Stimulated activated CD8-positive, alpha-beta memory T cell treated with anti-CD3 and anti-CD28 coated beads, Interleukin-15, amount 100 ng/mL, for 4 hours (primary cell): ENCODE measurements around the gene MN1.

Source experiments
- DNase-seq, 2 donors: peaks; one replicate each; pipeline ENCODE4 v3.0.0-alpha.2; 2020; ENCODE audit warnings: low read depth in 2 of 2

The MN1 gene

GRCh38 chr22:27800250-27801201 is 1.0 kb downstream of the MN1 start:
- DNase-seq, result no peak

GRCh38 chr22:27799827-27800249 is 1.7 kb downstream of the MN1 start:
- no peak for DNase-seq

DNA sequence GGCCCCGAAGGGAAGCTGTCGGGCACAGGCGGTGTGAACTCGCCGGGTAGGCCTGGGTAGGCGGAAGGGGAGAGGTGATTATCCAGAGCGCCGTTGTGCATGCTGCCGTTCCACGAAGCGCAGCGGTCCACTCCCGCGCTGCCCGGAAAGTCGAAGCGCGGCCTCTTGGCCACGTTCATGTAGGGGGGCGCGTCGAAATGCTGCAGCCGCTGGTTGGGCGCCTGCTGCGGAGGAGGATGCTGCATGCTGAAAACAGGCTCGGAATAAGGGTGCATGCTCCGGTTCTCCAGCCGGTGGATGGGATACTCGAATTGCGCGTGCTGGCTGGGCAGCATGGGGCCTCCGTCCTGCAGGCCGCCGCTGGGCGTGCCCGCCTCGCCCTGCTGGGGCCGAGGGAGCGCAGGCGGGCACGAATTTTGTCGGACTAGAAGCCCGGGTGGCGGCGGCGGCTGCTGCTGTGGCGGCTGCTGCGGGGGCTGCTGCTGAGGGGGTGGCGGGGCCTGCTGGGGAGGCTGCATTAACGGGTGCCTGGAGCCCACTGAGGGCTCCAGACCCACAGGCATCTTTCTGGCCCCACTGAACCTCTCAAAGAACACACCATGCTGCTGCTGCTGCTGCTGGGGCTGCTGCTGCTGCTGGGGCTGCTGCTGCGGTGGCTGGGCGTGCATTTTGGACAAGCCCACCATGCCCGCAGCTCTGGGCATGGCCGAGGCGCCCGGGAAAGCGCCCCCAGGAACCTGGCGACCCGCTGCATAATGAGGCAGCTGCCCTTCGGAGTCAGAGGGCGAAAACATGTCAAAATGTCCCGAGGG is 2.3 kb downstream of the MN1 start:
- DNase-seq, result no peak

DNA sequence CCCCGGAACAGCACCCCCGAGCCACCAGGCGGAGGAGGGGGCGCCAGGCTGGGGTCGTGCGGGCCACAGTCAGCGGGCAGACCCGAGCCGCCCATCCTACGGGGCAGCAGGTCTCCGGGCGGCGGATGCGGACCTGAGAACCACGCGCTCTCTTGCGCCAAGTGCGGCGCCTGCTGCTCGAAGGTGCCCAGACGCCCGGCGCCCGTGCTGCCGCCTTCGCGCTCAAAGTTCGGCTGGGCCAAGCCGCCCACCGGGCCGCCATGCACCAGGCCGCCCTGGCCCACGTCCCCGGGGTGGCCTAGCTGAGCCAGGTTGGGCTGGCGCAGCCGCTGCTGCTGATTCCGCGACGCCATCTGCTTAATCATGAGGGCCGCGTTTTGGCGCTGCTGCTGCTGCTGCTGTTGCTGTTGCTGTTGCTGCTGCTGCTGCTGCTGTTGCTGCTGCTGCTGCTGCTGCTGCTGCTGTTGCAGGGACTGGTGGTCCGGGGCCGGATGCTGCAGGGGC is 3.0 kb downstream of the MN1 start:
- DNase-seq, result no peak

DNA sequence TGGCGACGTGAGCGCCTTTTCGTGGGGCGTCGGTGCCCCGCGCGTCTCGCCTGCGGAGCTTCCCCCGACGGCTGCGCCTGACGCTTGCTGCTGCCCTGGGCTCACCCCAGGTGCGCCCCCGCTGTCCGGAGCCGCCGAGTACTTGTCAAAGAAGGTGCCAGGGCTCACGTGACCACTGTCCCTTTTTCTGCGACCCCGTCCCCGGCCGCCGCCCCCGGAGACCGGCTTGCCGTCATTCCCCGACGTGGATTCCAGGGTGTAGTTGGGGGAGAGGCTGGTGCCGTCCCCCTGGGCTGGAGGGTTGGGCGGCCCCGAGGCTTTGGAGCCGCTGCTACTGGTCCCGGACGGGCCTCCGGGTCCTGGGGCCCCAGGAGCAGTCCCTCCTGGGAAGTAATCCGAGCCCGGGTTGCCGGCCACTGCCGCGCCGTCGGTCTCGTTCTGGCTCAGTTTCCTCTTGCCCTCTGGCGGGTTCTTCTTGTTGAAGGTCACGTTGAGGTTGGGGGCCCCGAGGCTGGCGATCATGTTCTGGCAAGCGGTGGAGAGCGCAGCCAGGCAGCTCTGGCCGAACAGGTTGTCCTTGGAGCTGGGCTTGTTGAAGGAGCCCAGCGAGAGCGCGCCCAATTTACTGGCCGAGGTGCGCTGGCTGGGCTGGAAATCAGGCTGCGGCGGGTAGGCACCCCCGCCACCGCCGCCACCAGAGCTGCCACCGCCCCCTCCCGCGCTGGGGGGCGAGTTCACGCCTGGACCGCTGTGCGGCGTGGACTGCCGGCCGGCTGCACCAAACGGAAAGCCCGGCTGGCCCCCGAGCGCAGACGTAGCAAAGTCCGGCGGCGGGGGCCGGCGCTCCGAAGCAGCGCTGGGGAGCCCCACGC is 3.8 kb downstream of the MN1 start:
- no peak for DNase-seq

- no peak for DNase-seq
These were observed 4.6 kb downstream of the MN1 start for GRCh38 chr22:27796829-27797519.

- no peak for DNase-seq
These were observed 5.6 kb downstream of the MN1 start for GRCh38 chr22:27795696-27796517.

- DNase-seq, result no peak
These were observed 6.5 kb downstream of the MN1 start for GRCh38 chr22:27795053-27795452.

DNA sequence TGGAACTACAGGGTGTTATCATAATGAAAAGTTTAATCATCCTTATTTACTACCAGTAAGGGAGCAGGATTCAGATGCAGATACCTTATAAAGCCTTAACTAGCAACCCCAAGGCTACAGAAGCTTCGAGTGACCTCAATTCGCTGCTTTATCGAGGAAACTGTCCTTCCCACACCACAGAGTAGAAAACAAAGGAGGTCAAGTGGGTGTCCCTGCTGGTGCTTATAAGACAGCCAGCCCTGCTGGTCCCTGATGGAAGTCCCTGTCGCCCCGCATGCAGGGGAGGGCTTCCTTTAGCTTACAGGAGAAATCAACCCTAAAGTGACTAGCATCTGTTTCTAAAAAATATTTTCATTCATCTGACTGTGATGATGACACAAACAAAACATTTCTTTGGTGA is 7.3 kb downstream of the MN1 start:
- DNase-seq, result no peak

DNA sequence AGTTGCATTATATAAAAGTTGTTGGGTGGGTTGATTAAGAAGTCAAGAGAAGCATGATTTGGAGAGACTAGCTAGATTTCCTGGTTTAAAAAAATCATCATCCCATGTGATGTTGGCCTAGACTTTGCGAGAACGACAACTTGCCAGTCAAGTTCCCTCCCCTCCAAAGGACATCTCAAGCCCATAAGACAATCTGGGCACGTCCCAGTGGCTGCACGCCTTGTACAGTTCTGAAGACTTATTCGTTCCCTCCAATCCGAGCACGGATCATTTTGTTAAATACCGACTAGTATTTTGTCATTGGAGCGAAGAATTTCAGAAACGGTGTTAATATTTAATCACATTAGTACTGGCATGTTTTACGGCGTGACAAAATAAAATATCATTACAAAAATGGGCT is 8.0 kb downstream of the MN1 start:
- DNase-seq, result no peak

DNA sequence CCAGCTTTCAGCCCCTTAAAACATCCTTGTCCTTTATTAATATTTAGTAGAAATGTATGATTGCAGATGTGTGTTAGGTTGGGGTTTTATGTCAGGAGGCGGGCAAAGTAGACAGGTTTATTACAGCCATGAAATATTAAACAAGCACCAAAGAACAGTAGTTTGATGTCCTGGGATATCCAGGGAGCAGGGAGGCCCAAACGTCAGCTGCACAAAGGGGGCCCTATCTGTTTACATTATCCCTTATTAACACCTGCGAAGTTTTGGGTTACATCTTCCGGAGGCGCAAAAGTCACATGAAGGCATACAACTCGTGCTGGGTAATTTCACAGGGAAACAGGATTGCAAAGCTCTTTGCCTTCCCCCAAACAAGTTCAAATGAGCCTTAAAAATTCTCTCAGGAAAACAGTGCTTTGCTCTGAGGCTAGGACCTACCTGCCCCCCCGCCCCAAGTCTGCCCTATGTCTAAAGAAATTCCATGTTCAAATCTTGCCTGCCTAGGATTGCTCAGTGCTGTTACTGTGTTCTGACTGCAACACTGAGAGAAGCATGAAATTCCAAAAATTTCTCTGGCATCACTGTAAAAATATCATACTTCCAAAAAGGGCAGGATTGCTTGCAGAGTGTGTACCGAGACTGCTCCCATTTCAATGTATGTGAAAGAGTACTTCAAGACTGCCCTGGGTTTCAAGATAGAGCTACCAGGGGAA is 8.9 kb downstream of the MN1 start:
- no peak for DNase-seq

DNA sequence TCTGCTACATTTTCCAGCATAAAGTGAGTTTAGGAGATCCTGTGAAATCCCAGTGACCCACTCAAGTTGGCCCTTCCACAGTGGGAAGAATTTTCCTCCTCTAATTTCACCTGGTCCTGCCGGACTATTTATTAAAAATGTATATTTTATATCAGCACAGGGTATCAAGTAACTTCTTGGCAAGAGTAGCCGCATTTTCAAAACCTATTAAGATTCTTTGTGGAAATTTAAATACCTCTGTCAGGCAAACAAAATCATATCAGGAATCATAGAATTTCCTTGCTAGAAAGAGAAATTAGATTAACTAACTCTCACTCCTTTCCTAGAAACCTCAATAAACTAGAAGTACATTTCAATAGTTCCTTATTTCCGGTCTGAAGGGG is 9.7 kb downstream of the MN1 start:
- no peak for DNase-seq

GRCh38 chr22:27791159-27791858 is 10.2 kb downstream of the MN1 start:
- no peak for DNase-seq

DNA sequence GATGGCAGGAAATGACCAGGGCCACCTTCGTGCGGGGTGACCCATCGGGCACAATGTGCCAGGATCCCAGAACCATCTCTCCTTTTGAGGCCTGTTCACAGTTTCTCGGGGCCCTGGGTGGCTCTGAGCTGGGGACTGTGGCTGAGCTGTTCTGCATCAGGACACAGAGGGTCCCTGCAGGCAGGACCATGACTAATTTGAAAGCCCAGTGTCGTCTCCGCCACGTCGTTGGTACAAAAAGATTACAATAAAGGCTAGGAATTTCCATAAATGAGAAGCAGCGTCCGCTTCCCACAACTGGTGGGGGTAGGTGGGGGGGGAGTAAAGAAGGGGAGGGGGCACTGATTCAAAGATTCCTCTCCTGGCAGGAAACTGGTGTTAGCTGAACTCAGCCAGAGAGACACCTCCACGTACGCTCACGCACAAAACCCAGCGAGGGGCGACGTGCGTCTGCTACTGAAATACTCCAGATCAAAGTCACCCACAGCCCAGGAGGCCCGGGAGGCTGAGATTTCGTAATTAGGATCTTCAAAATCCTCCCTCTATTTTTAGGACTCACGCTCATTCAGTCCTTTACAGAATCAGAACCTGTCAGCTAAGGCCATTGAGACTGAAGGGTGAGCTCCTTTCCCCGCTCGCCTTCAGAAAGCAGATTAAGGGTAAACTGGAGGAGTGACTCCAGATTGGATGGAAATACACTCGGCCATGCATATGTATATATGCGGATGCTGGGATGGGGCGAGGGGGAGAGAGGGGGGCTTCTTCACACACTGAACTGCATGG is 11.0 kb downstream of the MN1 start:
- DNase-seq, result no peak

- no peak for DNase-seq
These were observed 12.9 kb downstream of the MN1 start for GRCh38 chr22:27788500-27789288.

- no peak for DNase-seq
These were observed 14.6 kb downstream of the MN1 start for GRCh38 chr22:27786965-27787364.

DNA sequence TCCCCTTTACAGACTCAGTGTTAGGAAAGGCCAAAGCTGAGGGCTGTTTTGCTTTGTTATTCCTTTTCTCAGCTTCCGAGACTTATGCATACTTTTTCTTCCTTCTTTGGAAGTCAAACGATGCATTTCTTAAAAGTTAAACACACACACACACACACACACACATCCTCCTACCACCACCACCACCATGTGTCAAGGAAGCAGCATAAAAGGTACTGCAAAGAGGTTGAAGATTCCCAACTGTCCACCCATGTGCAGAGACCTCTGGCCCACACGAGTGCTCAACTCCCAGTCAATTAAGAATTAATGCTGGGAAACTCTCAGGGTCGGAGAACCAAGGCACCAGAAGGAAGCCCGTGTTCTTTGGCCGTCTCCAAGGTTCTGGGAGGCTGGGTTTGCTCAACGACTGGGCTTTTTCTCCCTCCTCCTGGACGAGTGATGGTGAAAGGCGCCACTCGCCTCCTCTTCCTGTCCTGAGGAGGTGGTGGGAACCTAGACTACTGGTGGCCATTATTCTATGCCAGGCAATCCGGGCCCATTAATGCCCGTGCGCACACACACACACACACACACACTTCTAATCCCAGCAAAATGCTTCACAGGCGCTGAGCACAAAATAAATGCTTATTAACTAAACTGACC is 15.1 kb downstream of the MN1 start:
- DNase-seq, result no peak
